Measurements from ENCODE around the gene GCC1. TPM values are rescaled to one million over a fixed set of nuclear protein-coding genes. Genes with fewer than 3 reads are reported as not detected.

Gene GCC1
- total and polyA plus RNA-seq, 4 donors = 3.5 to 15.8 (median 12.1) TPM

DNA sequence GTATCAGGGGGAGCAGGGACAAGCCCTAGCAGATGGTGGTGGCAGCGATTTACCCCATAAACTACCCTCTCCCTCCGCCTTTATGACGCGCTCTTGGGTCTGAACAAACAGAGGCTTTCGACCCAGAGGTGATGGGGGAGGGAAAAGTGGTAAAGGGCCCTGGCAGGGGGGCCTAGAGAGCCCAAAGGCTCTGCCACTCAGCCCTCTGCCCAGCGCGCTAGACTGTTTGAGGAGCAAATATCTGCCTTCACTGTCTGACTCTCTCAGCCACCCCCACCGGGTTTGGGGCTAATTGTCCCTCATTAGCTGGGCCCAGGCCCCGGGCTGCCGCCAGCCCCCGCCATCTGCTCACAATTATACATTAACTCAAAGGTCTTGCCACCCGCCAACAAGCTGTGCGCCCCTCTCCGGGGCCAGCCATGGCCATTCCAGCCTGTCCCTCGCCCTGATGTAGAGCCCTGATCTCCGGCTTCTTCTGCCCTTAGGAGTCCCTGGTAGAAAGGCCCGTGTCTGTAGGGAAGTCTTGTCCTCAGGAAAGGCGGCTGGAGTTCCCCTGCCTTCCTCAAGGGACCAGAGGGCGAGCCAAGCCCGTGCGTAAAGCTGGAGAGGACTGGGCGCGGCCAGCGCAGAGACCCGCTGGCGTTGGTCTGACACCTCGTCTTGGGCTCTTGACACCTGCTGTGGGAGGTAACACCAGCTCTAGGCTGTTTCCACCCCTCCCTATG lies 34.4 kb upstream of the GCC1 start:
- H3K4me3 ChIP-seq = no peak overlapping the region
- DNase-seq (no peak), ATAC-seq (ENCODE audit: insufficient read depth, low FRiP score) (peak; percentile 20)
- WGBS, 2 donors = 11 to 14% methylated on average over 27 of the region's 27 CpGs
- H3K27ac ChIP-seq (ENCODE audit: low read depth in 1 of 2, low read length in 1 of 2) = no peak overlapping the region
- no peaks in the 10 kb centered on the region for H3K36me3 ChIP-seq (ENCODE audit: control insufficient read depth in 4 of 4, insufficient read depth in 4 of 4, low read length in 4 of 4)
- no peak overlapping the region for H3K9ac ChIP-seq (ENCODE audit: insufficient read depth in 1 of 2, low read length in 2 of 2)
- no peaks in the 10 kb centered on the region for H3K4me1 ChIP-seq (ENCODE audit: control insufficient read depth in 5 of 5, insufficient read depth in 5 of 5, low read length in 5 of 5)
- H3K9me3 ChIP-seq (ENCODE audit: control insufficient read depth in 4 of 4, insufficient read depth in 3 of 4, low read length in 3 of 4) = no peaks in the 10 kb centered on the region
- H3K27me3 ChIP-seq (ENCODE audit: control insufficient read depth in 3 of 3, insufficient read depth in 3 of 3, low read length in 2 of 3) = peaks cover 13 to 59% (median 16%) of the 10 kb centered on the region in 3 donors
- TF ChIP-seq, protein P1, sequence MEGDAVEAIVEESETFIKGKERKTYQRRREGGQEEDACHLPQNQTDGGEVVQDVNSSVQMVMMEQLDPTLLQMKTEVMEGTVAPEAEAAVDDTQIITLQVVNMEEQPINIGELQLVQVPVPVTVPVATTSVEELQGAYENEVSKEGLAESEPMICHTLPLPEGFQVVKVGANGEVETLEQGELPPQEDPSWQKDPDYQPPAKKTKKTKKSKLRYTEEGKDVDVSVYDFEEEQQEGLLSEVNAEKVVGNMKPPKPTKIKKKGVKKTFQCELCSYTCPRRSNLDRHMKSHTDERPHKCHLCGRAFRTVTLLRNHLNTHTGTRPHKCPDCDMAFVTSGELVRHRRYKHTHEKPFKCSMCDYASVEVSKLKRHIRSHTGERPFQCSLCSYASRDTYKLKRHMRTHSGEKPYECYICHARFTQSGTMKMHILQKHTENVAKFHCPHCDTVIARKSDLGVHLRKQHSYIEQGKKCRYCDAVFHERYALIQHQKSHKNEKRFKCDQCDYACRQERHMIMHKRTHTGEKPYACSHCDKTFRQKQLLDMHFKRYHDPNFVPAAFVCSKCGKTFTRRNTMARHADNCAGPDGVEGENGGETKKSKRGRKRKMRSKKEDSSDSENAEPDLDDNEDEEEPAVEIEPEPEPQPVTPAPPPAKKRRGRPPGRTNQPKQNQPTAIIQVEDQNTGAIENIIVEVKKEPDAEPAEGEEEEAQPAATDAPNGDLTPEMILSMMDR (IDR thresholded peaks at IDR 0.05; ENCODE audit: control extremely low read depth, extremely low read depth) = no peak

DNA sequence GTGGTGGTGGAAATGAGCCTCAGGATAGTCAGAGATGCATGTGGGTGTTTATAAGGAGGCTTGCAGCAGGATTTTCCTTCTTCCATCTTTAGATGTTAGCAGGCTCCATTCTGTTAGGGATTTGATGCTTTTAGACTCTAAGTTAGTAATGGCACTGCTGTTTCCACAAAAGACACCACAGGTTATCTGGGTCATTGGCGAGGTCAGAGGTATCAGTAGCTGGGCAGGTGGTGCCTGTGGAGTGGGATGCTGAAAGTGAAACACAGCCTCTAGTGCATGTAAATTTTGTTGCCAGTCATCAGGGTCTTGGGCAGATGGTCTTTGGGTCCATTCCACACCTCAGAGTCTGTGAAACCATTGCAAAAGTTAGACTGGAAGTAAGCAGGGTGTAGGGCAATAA lies 33.4 kb upstream of the GCC1 start:
- 75 to 94% methylated on average over 1 of the region's 1 CpG for WGBS, 2 donors
- peaks cover 13 to 62% (median 16%) of the 10 kb centered on the region in 3 donors for H3K27me3 ChIP-seq (ENCODE audit: control insufficient read depth in 3 of 3, insufficient read depth in 3 of 3, low read length in 2 of 3)
- ATAC-seq (ENCODE audit: insufficient read depth, low FRiP score) = no peak

DNA sequence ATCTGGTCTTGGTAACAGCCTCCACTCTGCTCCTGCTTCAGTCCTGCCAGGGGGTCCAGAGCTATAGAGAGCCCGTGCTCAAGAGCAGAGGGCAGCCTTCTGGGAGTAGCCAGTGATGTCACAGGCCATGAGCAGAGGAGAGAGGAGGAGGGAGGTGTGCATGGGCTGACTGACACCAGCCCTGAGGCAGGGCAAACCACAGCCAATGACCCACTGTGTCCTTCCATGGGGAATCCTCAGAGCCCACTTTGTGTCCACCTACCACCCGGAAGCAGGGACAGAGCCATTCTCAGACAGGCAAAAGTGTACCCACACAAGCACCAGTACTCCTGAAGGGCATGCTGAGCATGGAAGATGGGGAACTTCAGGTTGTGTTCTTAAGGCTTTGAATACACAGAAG lies 32.6 kb upstream of the GCC1 start, which contains the start of gene PAX4:
PAX4 (minus strand) TSS at position 101 of the 400 bp plus-strand sequence. CDS start 2,214 bp downstream, outside the sequence.
- TF ChIP-seq, protein P1 (IDR thresholded peaks at IDR 0.05; ENCODE audit: control extremely low read depth, extremely low read depth) = no peak
- WGBS, 2 donors = 53 to 54% methylated on average over 2 of the region's 2 CpGs

More for the DNA sequence above, 33.4 kb upstream of the GCC1 start:
- Histone ChIP-seq H3K36me3 (ENCODE audit: control insufficient read depth in 4 of 4, insufficient read depth in 4 of 4, low read length in 4 of 4) (no peaks in the 10 kb centered on the region), H3K9me3 (ENCODE audit: control insufficient read depth in 4 of 4, insufficient read depth in 3 of 4, low read length in 3 of 4) (no peaks in the 10 kb centered on the region), H3K27ac (ENCODE audit: low read depth in 1 of 2, low read length in 1 of 2) (no peak overlapping the region), H3K4me3 (no peak overlapping the region), H3K9ac (ENCODE audit: insufficient read depth in 1 of 2, low read length in 2 of 2) (no peak overlapping the region), H3K4me1 (ENCODE audit: control insufficient read depth in 5 of 5, insufficient read depth in 5 of 5, low read length in 5 of 5) (no peaks in the 10 kb centered on the region)
- DNase-seq = no peak
- TF ChIP-seq, protein P1 (IDR thresholded peaks at IDR 0.05; ENCODE audit: control extremely low read depth, extremely low read depth) = no peak

More for the DNA sequence above, 32.6 kb upstream of the GCC1 start, which contains the start of gene PAX4:
- H3K27ac ChIP-seq (ENCODE audit: low read depth in 1 of 2, low read length in 1 of 2) = no peak within 1 kb of the TSS
- no peaks in the 10 kb centered on the region for H3K4me1 ChIP-seq (ENCODE audit: control insufficient read depth in 5 of 5, insufficient read depth in 5 of 5, low read length in 5 of 5)
- no peaks in the 10 kb centered on the region for H3K36me3 ChIP-seq (ENCODE audit: control insufficient read depth in 4 of 4, insufficient read depth in 4 of 4, low read length in 4 of 4)
- DNase-seq = no peak
- H3K9ac ChIP-seq (ENCODE audit: insufficient read depth in 1 of 2, low read length in 2 of 2) = no peak within 1 kb of the TSS
- H3K27me3 ChIP-seq (ENCODE audit: control insufficient read depth in 3 of 3, insufficient read depth in 3 of 3, low read length in 2 of 3) = peaks cover 13 to 62% (median 16%) of the 10 kb centered on the region in 3 donors
- no peak within 1 kb of the TSS for H3K4me3 ChIP-seq
- ATAC-seq (ENCODE audit: insufficient read depth, low FRiP score) = no peak
- no peaks in the 10 kb centered on the region for H3K9me3 ChIP-seq (ENCODE audit: control insufficient read depth in 4 of 4, insufficient read depth in 3 of 4, low read length in 3 of 4)
